Liver (tissue), 9 donors: ENCODE data around the gene MEGF6. TPM values are rescaled to one million over a fixed set of nuclear protein-coding genes. Genes with fewer than 3 reads are reported as not detected.

ENCODE experiments used
- DNase-seq: peaks from one replicate; pipeline ENCODE4 v3.0.0-alpha.2; 2017; ENCODE audit warnings: low spot score
- H3K27ac ChIP-seq, 2 donors: one replicate each; pipeline ENCODE4 v1.7.0; 2013; ENCODE audit warnings: inconsistent platforms in 2 of 2, low read length in 2 of 2, control low read depth in 1 of 2, low read depth in 1 of 2, mild to moderate bottlenecking in 1 of 2
- H3K27me3 ChIP-seq, 4 donors: one replicate each; pipeline versions ENCODE4 v1.6.1 to v1.7.0; 2013; ENCODE audit warnings: low read length in 3 of 4, inconsistent platforms in 1 of 4, mild to moderate bottlenecking in 1 of 4, moderate library complexity in 1 of 4; ENCODE audit not compliant: control insufficient read depth in 4 of 4, insufficient read depth in 4 of 4
- H3K36me3 ChIP-seq, 4 donors: one replicate each; pipeline versions ENCODE4 v1.6.1 to v1.7.0; 2013; ENCODE audit warnings: low read length in 3 of 4, mild to moderate bottlenecking in 3 of 4, low read depth in 1 of 4, moderate library complexity in 1 of 4; ENCODE audit not compliant: control insufficient read depth in 4 of 4, insufficient read depth in 3 of 4
- H3K4me1 ChIP-seq, 4 donors: one replicate each; pipeline versions ENCODE4 v1.6.1 to v1.7.0; 2013; ENCODE audit warnings: low read length in 3 of 4, mild to moderate bottlenecking in 3 of 4, moderate library complexity in 1 of 4; ENCODE audit not compliant: control insufficient read depth in 4 of 4, insufficient read depth in 4 of 4
- H3K4me3 ChIP-seq, 3 donors: one replicate each; pipeline versions ENCODE4 v1.6.1 to v1.7.0; 2013; ENCODE audit warnings: low read length in 3 of 3, control low read depth in 1 of 3, low read depth in 1 of 3, mild to moderate bottlenecking in 1 of 3
- H3K9ac ChIP-seq, 2 donors: one replicate each; pipeline ENCODE4 v1.7.0; 2013; ENCODE audit warnings: low read length in 2 of 2, mild to moderate bottlenecking in 2 of 2, moderate library complexity in 2 of 2, control low read depth in 1 of 2, low read depth in 1 of 2
- H3K9me3 ChIP-seq, 4 donors: one replicate each; pipeline versions ENCODE4 v1.6.1 to v1.7.0; 2013; ENCODE audit warnings: low read length in 3 of 4; ENCODE audit not compliant: control insufficient read depth in 4 of 4
- ATF3 ChIP-seq: IDR thresholded peaks from 2 replicates; pipeline ENCODE4 v1.6.1; 2016; ENCODE audit warnings: antibody characterized with exemption
- CTCF ChIP-seq: fragments of 150-350 bp; IDR thresholded peaks from 2 replicates; pipeline ENCODE4 v1.5.1; 2017; ENCODE audit warnings: improper control_type of control experiment, low read depth, low read length; ENCODE audit not compliant: missing input control
- EGR1 ChIP-seq, 2 donors: IDR thresholded peaks; 2 replicates each; pipeline ENCODE4 v1.6.1; 2016 to 2018; ENCODE audit warnings: antibody characterized with exemption in 2 of 2, low read depth in 2 of 2
- FOXA1 ChIP-seq: IDR thresholded peaks from 2 replicates; pipeline ENCODE4 v1.6.1; 2016; ENCODE audit warnings: antibody characterized with exemption
- FOXA2 ChIP-seq: IDR thresholded peaks from 2 replicates; pipeline ENCODE4 v1.6.1; 2016; ENCODE audit warnings: antibody characterized with exemption
- GABPA ChIP-seq, 2 donors: IDR thresholded peaks in 1 of 2; conservative IDR thresholded peaks in 1 of 2; 2 replicates each; pipeline ENCODE4 v1.6.1; 2016; ENCODE audit warnings: antibody characterized with exemption in 2 of 2, mild to moderate bottlenecking in 1 of 2, moderate library complexity in 1 of 2
- HNF4A ChIP-seq, 2 donors: conservative IDR thresholded peaks; 2 replicates each; pipeline ENCODE4 v1.6.1; 2016; ENCODE audit warnings: antibody characterized with exemption in 2 of 2, mild to moderate bottlenecking in 2 of 2
- HNF4G ChIP-seq: IDR thresholded peaks from 2 replicates; pipeline ENCODE4 v1.6.1; 2016; ENCODE audit warnings: antibody characterized with exemption
- JUND ChIP-seq, 2 donors: IDR thresholded peaks; 2 replicates each; pipeline ENCODE4 v1.6.1; 2016; ENCODE audit warnings: antibody characterized with exemption in 2 of 2
- MAX ChIP-seq: IDR thresholded peaks from 2 replicates; pipeline ENCODE4 v1.6.1; 2016; ENCODE audit warnings: antibody characterized with exemption
- NR2F2 ChIP-seq: IDR thresholded peaks from 2 replicates; pipeline ENCODE4 v1.6.1; 2016; ENCODE audit warnings: antibody characterized with exemption
- RAD21 ChIP-seq, 2 donors: IDR thresholded peaks; 2 replicates each; pipeline ENCODE4 v1.6.1; 2016; ENCODE audit warnings: antibody characterized with exemption in 2 of 2, mild to moderate bottlenecking in 2 of 2
- RXRA ChIP-seq, 2 donors: IDR thresholded peaks; 2 replicates each; pipeline ENCODE4 v1.6.1; 2017 to 2018; ENCODE audit warnings: antibody characterized with exemption in 2 of 2, mild to moderate bottlenecking in 1 of 2
- SP1 ChIP-seq: IDR thresholded peaks from 2 replicates; pipeline ENCODE4 v1.6.1; 2018; ENCODE audit warnings: antibody characterized with exemption, mild to moderate bottlenecking
- TAF1 ChIP-seq: conservative IDR thresholded peaks from 2 replicates; pipeline ENCODE4 v1.6.1; 2016; ENCODE audit warnings: antibody characterized with exemption, mild to moderate bottlenecking
- YY1 ChIP-seq: IDR thresholded peaks from 2 replicates; pipeline ENCODE4 v1.6.1; 2016; ENCODE audit warnings: antibody characterized with exemption, mild to moderate bottlenecking
- ZBTB33 ChIP-seq: IDR thresholded peaks from 2 replicates; pipeline ENCODE4 v1.6.1; 2016; ENCODE audit warnings: antibody characterized with exemption
- WGBS: extraction: QIAGEN DNeasy Blood & Tissue Kit; methylation state at CpG from one replicate; pipeline ENCODE4 v1.1.7; 2013; 5-methylcytosine and 5-hydroxymethylcytosine counted together
- polyA plus RNA-seq, 2 donors: library from polyadenylated mRNA; stranded (reverse) in 1 of 2; unstranded in 1 of 2; fragments of 200-250 nt in 1 of 2; fragments of >200 nt in 1 of 2; fragmentation: Nextera tagmentation in 1 of 2; extraction: Ambion mirVana in 1 of 2; gene quantifications; one replicate each; pipeline versions ENCODE4 v1.2.1 to v1.2.3, GENCODE V29; 2013 to 2015
- total RNA-seq, 2 donors: library from RNA; depleted of rRNA; stranded (reverse); fragments of >200 nt; gene quantifications; one replicate each; pipeline ENCODE4 v1.2.3, GENCODE V29; 2014
- TF ChIP-seq, protein P1 (sequence below): IDR thresholded peaks from 2 replicates; pipeline ENCODE4 v1.6.1; 2016; ENCODE audit warnings: antibody characterized with exemption, mild to moderate bottlenecking
- donor health status: healthy.
- donor health status: healthy.
- donor health status: healthy.
- donor health status: healthy.
- donor health status: healthy.

MEGF6 gene
- total and polyA plus RNA-seq, 4 donors, result 1.3 to 11.0 (median 4.0) TPM

GRCh38 chr1:3461934-3462275 lies 149.4 kb downstream of the MEGF6 start:
- no peaks in the 10 kb centered on the region for H3K36me3 ChIP-seq
- TF ChIP-seq, protein P1, sequence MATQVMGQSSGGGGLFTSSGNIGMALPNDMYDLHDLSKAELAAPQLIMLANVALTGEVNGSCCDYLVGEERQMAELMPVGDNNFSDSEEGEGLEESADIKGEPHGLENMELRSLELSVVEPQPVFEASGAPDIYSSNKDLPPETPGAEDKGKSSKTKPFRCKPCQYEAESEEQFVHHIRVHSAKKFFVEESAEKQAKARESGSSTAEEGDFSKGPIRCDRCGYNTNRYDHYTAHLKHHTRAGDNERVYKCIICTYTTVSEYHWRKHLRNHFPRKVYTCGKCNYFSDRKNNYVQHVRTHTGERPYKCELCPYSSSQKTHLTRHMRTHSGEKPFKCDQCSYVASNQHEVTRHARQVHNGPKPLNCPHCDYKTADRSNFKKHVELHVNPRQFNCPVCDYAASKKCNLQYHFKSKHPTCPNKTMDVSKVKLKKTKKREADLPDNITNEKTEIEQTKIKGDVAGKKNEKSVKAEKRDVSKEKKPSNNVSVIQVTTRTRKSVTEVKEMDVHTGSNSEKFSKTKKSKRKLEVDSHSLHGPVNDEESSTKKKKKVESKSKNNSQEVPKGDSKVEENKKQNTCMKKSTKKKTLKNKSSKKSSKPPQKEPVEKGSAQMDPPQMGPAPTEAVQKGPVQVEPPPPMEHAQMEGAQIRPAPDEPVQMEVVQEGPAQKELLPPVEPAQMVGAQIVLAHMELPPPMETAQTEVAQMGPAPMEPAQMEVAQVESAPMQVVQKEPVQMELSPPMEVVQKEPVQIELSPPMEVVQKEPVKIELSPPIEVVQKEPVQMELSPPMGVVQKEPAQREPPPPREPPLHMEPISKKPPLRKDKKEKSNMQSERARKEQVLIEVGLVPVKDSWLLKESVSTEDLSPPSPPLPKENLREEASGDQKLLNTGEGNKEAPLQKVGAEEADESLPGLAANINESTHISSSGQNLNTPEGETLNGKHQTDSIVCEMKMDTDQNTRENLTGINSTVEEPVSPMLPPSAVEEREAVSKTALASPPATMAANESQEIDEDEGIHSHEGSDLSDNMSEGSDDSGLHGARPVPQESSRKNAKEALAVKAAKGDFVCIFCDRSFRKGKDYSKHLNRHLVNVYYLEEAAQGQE, result no peak
- TF ChIP-seq JUND (IDR thresholded peaks at IDR 0.05), result no peak
- TF ChIP-seq FOXA1, result no peak
- TF ChIP-seq NR2F2, result no peak
- TF ChIP-seq SP1, result no peak
- no peak for TF ChIP-seq RXRA (IDR thresholded peaks at IDR 0.05)
- TF ChIP-seq RAD21 (IDR thresholded peaks at IDR 0.05), result no peak
- TF ChIP-seq HNF4A (conservative IDR thresholded peaks at IDR 0.05), result no peak

DNA sequence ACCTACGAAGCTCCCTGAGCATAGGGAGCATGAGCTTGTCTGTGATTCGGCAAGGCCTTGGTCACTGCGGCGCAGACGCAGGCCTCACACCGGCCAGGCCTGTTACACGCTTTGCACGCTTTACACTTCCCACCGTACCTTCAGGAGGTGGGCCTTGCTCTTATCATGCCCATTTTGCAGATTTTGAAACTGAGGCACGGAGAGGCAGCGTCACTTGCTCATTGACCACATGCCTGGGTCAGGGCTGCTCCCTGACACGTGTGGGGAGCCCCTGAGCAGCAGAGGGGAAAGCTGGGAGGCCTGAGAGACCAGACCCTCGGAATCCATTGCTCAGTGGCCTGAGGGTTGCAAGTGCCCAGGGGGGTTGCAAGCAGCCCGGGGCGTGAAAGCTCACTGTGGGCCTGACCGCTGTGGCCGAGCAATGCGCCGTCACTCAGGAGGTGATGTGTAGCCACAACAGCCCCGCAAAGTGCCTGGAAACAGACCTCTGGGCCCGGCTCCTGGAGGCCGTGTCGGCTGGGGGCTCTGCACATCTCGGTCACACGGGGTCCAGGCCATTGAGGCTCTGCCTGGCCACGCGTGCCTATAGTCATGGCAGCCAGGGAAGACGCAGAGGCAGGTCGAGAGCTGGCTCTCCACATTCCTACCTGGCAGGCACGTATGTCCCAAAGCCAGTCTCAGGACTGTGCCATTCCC lies 149.9 kb downstream of the MEGF6 start:
- H3K27ac ChIP-seq, result no peak overlapping the region
- H3K4me1 ChIP-seq, result peaks cover 2 to 12% (median 6%) of the 10 kb centered on the region in 4 donors
- H3K9me3 ChIP-seq, result no peaks in the 10 kb centered on the region
- H3K27me3 ChIP-seq, result no peaks in the 10 kb centered on the region
- H3K9ac ChIP-seq, result no peak overlapping the region
- DNase-seq, result no peak
- WGBS, result 94% methylated on average over 30 of the region's 30 CpGs
- no peak for TF ChIP-seq CTCF
- TF ChIP-seq ZBTB33, result no peak
- TF ChIP-seq EGR1 (IDR thresholded peaks at IDR 0.05; ENCODE audit: low read depth in 2 of 2), result no peak
- no peak for TF ChIP-seq SP1
- TF ChIP-seq JUND (IDR thresholded peaks at IDR 0.05), result no peak
- TF ChIP-seq HNF4A (conservative IDR thresholded peaks at IDR 0.05), result no peak
- TF ChIP-seq NR2F2, result no peak
- no peak for TF ChIP-seq MAX
- no peak for TF ChIP-seq YY1
- no peak for TF ChIP-seq RAD21 (IDR thresholded peaks at IDR 0.05)
- TF ChIP-seq FOXA1, result no peak
- TF ChIP-seq HNF4G, result no peak
- no peak for TF ChIP-seq RXRA (IDR thresholded peaks at IDR 0.05)
- TF ChIP-seq FOXA2, result no peak
- no peak for TF ChIP-seq GABPA (IDR thresholded peaks at IDR 0.05 in 1 of 2, conservative IDR thresholded peaks at IDR 0.05 in 1 of 2)
- TF ChIP-seq TAF1, result no peak
- TF ChIP-seq, protein P1, result no peak
- no peak for TF ChIP-seq ATF3
- H3K36me3 ChIP-seq, result no peaks in the 10 kb centered on the region
- no peak overlapping the region for H3K4me3 ChIP-seq

More at GRCh38 chr1:3461934-3462275, 149.4 kb downstream of the MEGF6 start:
- Histone ChIP-seq H3K4me1 (peaks cover 2 to 12% (median 6%) of the 10 kb centered on the region in 4 donors), H3K27me3 (no peaks in the 10 kb centered on the region), H3K9me3 (no peaks in the 10 kb centered on the region), H3K9ac (no peak overlapping the region), H3K27ac (no peak overlapping the region), H3K4me3 (no peak overlapping the region)
- DNase-seq, result no peak
- 90% methylated on average over 13 of the region's 13 CpGs for WGBS
